ENCODE data around the gene HCN2. TPM values are rescaled to one million over a fixed set of nuclear protein-coding genes. Genes with fewer than 3 reads are reported as not detected.

Gene HCN2
- total RNA-seq, 2 donors from 2014 or later: 0.17 to 0.40 TPM

- TF ChIP-seq CTCF (IDR thresholded peaks at IDR 0.05): no peak
- no peak overlapping the region for H3K4me3 ChIP-seq
- DNase-seq: no peak
- intact Hi-C loops (cut with DNase I): no loop called here
- H3K27me3 ChIP-seq: no peaks in the 10 kb centered on the region
- H3K9me3 ChIP-seq: no peaks in the 10 kb centered on the region
- peak overlapping the region; percentile 43 to 66 for H3K9ac ChIP-seq (ENCODE audit: low read depth in 2 of 2, low read length in 2 of 2)
- H3K27ac ChIP-seq: peak overlapping the region; percentile 56
- H3K4me1 ChIP-seq: no peaks in the 10 kb centered on the region
- no peaks in the 10 kb centered on the region for H3K36me3 ChIP-seq
These were observed 32.9 kb upstream of the HCN2 start for GRCh38 chr19:556611-557382.

GRCh38 chr19:558770-559439, 30.8 kb upstream of the HCN2 start:
- no peak for DNase-seq
- H3K36me3 ChIP-seq: no peaks in the 10 kb centered on the region
- no peak overlapping the region for H3K27ac ChIP-seq
- intact Hi-C loops (cut with DNase I): no loop called here
- H3K27me3 ChIP-seq: no peaks in the 10 kb centered on the region
- no peak overlapping the region for H3K4me3 ChIP-seq
- no peaks in the 10 kb centered on the region for H3K4me1 ChIP-seq
- H3K9me3 ChIP-seq: no peaks in the 10 kb centered on the region
- no peak overlapping the region for H3K9ac ChIP-seq (ENCODE audit: low read depth in 2 of 2, low read length in 2 of 2)
- TF ChIP-seq CTCF (IDR thresholded peaks at IDR 0.05): no peak

- H3K4me3 ChIP-seq: no peak overlapping the region
- intact Hi-C loops (cut with DNase I): no loop called here
- H3K9ac ChIP-seq (ENCODE audit: low read depth in 2 of 2, low read length in 2 of 2): no peak overlapping the region
- TF ChIP-seq CTCF (IDR thresholded peaks at IDR 0.05): no peak
- no peaks in the 10 kb centered on the region for H3K4me1 ChIP-seq
- H3K27me3 ChIP-seq: no peaks in the 10 kb centered on the region
- no peaks in the 10 kb centered on the region for H3K36me3 ChIP-seq
- H3K9me3 ChIP-seq: no peaks in the 10 kb centered on the region
- no peak for DNase-seq
- H3K27ac ChIP-seq: no peak overlapping the region
These were observed 29.6 kb upstream of the HCN2 start for GRCh38 chr19:560121-560520.

GRCh38 chr19:566403-566802, 23.3 kb upstream of the HCN2 start:
- no peak for DNase-seq
- Histone ChIP-seq H3K9me3 (no peaks in the 10 kb centered on the region), H3K27ac (no peak overlapping the region), H3K4me3 (no peak overlapping the region), H3K9ac (ENCODE audit: low read depth in 2 of 2, low read length in 2 of 2) (no peak overlapping the region), H3K36me3 (no peaks in the 10 kb centered on the region), H3K4me1 (no peaks in the 10 kb centered on the region), H3K27me3 (no peaks in the 10 kb centered on the region)
- intact Hi-C loops (cut with DNase I): no loop called here
- no peak for TF ChIP-seq CTCF (IDR thresholded peaks at IDR 0.05)

GRCh38 chr19:566844-567243, 22.8 kb upstream of the HCN2 start:
- Histone ChIP-seq H3K9me3 (no peaks in the 10 kb centered on the region), H3K4me3 (no peak overlapping the region), H3K4me1 (no peaks in the 10 kb centered on the region), H3K36me3 (no peaks in the 10 kb centered on the region), H3K27ac (no peak overlapping the region), H3K27me3 (no peaks in the 10 kb centered on the region), H3K9ac (ENCODE audit: low read depth in 2 of 2, low read length in 2 of 2) (no peak overlapping the region)
- TF ChIP-seq CTCF (IDR thresholded peaks at IDR 0.05): no peak
- intact Hi-C loops (cut with DNase I): no loop called here
- DNase-seq: no peak

Measured in colonic mucosa (tissue), 4 donors.